Retinal pigment epithelial cell (primary cell): Measurements from ENCODE around the gene SMIM5.

ENCODE experiments used
- DNase-seq: peaks from one replicate; pipeline ENCODE4 v3.0.0-alpha.2; 2010; ENCODE audit warnings: low read depth
- H3K4me3 ChIP-seq: 2 replicates; pipeline ENCODE4 v1.5.1; 2011; ENCODE audit warnings: mild to moderate bottlenecking, low read length, control low read depth, moderate library complexity
- CTCF ChIP-seq: conservative IDR thresholded peaks from 2 replicates; pipeline ENCODE4 v1.5.1; 2011; ENCODE audit warnings: low read depth, low read length, control low read depth, inconsistent platforms

Gene SMIM5

DNA sequence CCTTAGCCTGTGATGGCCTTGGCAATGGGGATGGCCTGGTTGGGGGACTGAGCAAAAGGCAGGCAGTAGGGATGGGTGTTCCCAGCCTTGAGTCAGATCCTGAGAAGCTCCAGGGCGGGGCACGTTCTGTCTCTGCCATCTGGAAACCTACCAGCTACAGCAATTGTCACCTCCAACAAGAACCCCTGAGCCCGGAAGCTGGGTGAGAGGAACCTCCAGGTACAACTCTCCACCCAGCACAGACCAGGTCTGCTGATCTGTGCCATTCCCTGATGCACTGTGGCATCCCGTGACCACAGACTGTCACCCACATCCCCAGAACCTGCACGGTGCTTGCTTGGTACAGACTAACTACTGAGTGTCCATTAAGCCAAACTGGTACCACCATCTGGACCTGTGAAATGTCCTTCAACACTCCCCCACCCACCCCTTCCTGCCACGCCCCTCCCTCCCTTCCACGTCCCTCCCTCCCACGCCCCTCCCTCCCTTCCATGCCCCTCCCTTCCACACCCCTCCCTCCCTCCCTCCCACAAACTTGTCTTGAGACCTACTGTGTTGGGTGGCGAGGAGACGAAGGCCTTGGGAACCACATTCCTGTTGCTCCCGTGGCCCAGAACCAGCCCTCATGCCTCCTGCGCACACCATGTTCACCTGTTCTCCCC, 29.1 kb upstream of the SMIM5 start:
- no peak for DNase-seq
- no peak overlapping the region for H3K4me3 ChIP-seq
- TF ChIP-seq CTCF: no peak

DNA sequence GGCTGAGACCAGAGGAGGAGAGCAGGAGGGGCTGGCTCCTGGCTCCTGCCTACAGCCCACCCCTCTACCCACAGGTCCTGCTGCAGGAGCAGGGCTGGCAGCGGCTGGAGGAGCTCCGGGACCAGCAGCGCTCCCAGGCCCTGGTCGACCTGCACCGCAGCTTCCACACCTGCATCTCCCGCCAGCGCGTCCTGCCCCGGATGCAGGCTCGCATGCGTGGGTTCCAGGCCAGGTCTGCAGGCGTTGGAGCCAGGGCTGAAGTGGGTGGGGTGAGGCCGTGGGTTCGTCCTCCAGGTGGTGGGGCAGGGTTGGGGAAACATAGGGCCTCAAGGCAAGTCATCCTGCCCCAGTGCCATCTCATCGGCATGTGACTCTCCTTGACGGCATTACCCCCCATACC, 27.4 kb upstream of the SMIM5 start:
- H3K4me3 ChIP-seq: no peak overlapping the region
- no peak for TF ChIP-seq CTCF
- no peak for DNase-seq

GRCh38 chr17:75607086-75607485, 26.1 kb upstream of the SMIM5 start:
- no peak for DNase-seq
- H3K4me3 ChIP-seq: no peak overlapping the region
- TF ChIP-seq CTCF: no peak

DNA sequence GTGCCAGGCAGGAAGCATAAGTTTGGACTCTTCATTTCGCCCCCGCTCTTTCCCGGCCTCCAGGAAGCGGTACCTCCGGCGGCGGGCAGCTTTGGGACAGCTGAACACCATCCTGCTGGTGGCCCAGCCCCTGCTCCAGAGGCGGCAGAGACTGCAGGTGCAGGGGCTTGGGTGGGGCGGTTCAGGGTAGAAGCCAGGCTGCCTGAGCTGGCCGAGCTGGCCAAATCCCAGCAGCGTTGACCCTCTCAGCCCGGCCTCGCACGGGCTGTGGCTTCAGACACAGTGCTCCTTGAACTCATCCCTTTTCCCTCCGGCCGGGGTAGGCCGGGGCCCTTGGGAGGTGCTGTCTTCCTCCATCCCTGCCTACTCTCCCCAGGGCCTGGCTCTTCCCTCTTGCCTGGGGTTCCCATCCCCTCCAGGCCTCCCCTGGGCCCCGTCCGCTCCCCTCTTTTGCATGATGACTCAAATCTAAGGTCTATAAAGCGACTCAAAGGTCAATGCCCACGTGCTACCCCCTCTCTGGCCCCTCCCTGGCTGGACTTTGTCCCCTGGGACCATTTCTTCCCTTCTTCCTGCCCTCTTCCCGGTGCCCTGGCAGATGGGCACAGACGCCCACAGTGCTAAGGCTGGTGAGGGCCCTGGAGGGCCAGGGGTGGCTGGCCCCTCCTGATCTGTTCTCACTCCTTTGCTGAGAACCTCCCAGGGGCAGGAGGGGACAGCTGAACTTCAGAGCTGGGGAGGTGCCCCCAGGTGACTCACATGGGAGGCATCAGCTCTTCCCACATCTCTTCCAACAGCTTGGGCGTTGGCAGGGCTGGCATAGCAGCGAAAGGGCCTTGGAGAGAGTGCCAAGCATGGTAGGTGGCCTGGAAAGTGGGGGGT, 22.9 kb upstream of the SMIM5 start:
- no peak for DNase-seq
- H3K4me3 ChIP-seq: no peak overlapping the region
- TF ChIP-seq CTCF: no peak

DNA sequence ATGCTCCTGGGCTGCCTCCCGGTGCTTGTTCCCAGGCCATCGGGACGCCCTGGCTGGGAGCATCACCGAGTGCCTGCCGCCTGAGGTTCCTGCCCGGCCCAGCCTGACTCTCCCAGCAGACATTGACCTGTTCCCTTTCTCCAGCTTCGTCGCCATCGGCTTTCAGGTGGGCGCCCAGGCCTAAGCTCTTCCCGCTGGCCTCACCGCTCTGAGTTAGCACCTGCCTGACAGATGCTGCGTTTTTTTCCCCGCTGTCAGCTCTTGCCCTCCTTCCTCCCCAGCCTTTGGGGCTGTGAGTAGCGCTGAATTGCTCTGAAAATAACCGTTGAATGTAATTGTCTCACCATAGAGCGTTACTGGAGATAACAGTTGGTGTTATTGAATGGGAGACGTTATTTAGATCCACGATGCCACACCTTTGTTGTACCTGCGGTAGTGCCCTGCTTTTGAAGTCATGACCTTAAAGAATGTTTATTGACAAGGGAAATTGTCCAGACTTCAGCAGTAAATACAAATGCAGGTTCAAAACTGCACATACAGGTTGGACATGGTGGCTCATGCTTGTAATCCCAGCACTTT, 21.3 kb upstream of the SMIM5 start:
- no peak for DNase-seq
- TF ChIP-seq CTCF: no peak
- no peak overlapping the region for H3K4me3 ChIP-seq

GRCh38 chr17:75612906-75613626, 20.2 kb upstream of the SMIM5 start:
- no peak for DNase-seq
- no peak for TF ChIP-seq CTCF
- no peak overlapping the region for H3K4me3 ChIP-seq
